ENCODE measurements around the gene AVPR1B. TPM values are rescaled to one million over a fixed set of nuclear protein-coding genes. Genes with fewer than 3 reads are reported as not detected.

AVPR1B gene, protein sequence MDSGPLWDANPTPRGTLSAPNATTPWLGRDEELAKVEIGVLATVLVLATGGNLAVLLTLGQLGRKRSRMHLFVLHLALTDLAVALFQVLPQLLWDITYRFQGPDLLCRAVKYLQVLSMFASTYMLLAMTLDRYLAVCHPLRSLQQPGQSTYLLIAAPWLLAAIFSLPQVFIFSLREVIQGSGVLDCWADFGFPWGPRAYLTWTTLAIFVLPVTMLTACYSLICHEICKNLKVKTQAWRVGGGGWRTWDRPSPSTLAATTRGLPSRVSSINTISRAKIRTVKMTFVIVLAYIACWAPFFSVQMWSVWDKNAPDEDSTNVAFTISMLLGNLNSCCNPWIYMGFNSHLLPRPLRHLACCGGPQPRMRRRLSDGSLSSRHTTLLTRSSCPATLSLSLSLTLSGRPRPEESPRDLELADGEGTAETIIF
- not detected in 2 replicates for total RNA-seq

DNA sequence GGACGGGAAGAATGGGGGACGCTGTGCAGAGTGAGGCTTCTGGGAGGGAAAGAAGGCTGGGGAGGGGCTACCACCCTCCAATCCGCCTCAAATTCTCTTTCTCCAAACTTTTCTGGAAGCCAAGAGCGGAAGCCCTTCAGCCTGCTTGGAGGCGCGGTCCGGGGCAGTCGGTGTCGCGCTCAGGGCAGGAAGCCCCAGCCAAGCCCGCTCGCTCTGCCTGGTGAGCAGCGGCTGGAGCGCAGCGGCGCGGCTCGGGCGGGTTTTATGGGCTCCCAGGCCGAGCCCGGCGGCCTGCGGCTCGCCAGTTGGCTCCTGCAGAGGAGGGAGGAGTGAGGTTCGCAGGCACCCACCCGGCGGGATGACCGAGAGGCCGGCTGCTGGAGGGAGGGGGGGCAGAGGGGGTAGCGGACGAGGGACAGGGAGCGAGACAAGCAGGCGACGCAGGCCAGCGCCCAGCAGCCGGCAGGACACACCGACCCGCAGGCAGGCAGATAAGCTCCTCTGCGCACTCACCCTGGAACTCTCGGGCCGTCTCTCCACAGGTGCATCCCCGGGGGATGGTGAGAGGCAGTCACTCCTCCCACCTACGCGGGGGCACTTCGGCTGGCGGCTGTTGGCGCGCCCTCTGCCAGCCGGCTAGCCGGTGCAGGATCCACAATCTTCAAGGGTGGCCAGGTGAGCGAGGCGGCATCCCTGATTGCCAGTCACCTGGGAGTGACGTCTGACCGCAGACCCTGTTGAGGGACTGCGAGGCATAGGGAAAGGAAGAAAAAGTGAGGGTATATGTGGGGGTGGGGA lies at the start of gene AVPR1B:
TSS of gene AVPR1B (minus strand) at position 238 of the 798 bp plus-strand sequence. CDS start 498 bp downstream, outside the sequence.
- peak; percentile 25 for DNase-seq (ENCODE audit: low read depth)

DNA sequence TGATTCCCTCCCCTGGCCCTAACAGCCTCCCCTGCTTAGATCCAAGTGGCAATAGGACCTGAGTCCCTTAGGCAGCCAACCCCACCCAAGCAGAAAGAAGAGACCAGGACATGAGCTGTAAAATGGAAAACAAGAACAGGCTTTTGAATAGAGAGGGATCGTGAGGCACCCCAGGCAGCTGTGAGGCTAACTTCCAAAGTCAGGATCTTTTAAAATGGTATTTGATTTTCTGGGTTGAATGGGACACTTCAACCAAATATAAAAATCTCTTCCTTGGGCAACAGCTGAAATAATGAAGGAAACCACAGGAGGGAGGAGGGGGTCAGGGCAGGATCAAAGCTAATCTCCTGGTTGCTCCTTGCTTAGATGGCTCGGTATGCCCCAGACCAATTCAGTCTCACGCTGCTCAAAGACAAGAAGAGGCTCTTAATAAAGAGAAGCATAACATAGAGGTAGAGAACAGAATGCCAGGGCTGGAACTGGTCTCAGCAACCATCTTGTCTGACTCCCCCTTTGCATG lies 28.6 kb upstream of the AVPR1B start:
- DNase-seq (ENCODE audit: low read depth): no peak

DNA sequence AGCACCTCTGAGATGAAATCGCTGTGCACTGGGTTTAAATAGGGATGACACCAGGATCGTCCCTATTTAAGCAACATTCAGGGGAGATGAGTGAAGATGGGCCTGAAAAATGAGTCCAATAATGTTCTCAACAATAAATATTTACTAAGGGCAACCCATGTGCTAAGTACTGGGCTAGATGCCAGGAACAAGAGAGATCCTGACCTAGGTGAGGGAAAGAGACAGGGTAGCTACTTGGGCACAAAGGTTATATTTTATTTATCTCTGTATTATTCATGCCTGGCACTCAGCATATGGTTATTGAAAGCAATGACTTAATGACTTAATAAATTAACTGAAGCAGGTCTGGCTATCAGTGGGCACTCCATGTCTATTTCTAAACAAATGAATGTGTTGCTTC lies 27.4 kb upstream of the AVPR1B start:
- DNase-seq (ENCODE audit: low read depth): no peak

DNA sequence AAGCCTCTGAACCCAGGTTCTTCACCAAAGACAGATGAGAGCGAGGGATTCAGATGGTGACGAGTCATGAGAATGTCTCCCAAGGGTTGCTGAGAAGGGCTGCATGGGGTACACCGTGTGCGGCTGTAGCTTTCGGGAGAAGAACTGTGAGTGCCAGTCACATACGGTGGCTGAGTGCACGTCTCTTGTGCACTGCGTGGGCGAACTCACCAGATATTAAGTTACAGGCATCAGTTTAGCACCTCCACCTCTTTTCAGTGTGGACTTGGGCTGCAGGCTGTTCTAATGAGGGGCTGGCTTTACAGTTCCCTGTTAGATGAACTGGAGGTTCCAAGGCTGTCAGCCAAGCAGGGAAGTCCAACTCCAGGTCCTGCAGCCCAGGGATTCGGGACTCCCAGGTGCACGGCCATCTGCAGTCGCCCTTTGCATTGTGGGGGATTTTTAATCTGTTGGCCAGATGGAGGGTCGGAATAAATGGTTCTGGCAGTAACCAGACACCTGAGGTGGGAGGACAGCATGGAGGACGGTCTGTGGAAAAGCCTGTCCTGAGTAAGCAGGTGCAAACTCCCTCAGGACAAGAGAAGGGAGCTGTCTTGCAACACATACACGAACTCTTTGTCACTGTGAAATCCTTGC lies 26.5 kb upstream of the AVPR1B start:
- DNase-seq (ENCODE audit: low read depth): no peak

DNA sequence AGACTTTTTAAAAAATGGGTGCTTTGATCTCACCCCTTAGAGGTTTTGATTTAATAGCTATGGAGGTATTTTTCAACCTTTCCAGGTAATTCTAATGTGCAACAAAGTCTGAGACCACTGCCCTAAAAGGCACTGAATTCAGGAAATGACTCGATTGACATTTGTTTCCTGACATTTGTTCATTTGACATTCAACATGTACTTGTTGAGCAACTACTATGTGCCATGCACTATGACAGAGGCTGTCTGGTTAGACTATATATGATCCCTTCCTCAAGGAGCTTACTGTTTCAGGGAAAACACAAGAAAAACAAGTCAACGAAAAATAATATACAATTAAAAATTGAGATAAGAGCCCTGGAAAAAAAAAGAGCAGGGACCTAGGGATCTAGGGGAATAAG lies 25.6 kb upstream of the AVPR1B start:
- DNase-seq (ENCODE audit: low read depth): no peak

DNA sequence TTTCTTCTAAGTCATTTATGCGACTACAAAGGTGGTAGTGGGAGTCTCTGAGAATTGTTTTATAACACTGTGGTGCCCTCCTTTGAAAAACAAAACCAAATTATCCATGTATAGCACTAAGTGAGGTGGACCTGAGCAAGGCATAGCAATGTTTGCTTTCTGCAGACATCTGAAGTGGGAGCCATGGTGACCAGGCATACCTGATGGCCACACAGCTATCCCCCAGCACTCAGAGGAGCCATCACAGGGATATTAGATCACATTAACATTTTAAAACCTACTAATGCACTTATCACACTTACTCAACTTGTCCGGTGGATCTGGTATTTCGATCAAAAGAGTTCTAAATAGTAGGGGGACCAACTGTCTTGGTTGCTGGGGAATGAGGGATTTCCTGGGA lies 24.8 kb upstream of the AVPR1B start:
- DNase-seq (ENCODE audit: low read depth): no peak

DNA sequence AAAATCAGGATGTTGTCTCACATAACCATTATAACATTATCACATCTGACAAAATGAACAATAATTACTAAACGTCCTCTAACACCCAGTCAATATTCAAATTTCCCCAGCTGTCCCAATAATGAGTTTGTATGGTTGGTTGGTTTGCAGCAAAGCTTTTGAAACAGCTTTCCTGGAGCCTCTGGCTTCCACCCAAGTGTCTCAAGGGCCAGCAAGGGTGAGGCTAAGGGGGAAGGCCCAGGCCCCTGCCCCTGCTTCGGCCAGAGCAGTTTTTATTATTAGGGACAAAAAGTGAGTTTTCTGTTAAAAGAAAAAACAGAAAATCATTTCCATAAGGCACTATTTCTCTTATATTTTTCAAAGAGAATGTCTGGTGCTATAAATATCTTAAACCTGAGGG lies 19.1 kb upstream of the AVPR1B start:
- peak; percentile 34 for DNase-seq (ENCODE audit: low read depth)

DNA sequence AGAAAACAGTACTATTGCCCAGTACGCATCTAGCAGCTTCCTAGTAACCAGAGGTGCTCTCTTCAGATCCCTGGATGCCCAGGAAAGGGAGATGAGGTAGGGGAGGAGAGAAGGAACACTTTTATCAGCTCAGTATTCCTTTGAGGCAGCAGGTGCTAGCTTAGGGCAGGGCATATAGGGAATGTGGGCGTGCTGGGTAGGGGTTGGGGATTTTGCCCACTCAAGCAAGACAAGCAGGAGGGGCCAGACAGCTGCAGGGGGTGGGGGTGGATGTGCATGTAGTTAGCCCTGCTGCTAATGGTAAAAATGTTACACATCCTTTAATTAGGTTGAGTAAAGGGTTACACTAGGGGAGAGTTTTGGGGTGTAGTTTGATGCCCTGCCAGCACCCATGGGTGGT lies 18.1 kb upstream of the AVPR1B start:
- no peak for DNase-seq (ENCODE audit: low read depth)

DNA sequence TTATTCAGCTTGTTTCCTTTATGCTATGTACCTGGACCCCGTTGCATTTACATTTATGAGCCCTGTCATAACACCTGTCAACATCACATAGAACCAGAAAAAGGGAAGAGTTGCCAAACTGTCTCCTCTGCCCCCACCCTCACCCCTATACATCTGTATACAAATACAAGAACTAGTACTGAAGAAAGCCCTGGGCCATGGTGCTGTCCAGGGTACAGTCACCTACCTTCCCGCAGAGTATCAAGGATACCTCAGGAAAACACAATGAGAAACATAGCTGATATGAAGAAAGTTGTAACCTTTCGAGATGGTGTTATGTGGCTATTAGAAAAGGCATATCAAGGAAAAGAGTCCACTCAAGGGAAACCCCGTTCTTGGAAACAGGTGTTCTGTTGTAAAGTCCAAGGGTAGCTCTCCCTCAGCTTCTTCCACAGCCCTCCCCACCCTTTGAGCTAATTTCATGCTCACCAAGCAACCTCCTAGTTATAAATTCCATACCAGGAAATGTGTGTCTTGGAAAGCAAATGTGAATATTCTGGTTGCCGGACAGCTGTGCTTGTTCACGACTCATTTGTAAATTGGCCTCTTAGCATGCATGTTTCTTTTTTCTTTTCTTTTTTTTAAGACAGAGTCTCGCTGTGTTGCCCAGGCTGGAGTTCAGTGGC lies 16.7 kb upstream of the AVPR1B start:
- DNase-seq (ENCODE audit: low read depth): no peak

DNA sequence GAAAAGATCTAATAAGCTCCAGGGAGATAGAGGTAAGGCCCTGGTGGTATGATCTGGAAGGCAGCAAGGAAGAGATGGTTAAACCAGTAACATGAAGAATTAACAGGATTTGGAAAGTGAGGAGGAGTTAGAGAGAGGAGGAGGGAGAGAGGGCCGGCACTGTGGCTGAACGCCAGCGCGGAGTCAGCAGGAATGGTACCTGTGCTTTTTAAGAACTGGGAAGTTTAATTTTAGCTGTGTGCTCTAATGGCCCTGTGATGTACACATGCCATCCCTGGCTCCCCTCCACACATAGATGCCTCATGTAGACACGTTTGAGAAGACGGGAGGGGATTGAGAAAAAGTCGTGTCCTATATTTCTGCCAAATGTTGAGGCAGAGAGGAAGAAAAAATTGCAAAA lies 13.8 kb upstream of the AVPR1B start:
- DNase-seq (ENCODE audit: low read depth): no peak

DNA sequence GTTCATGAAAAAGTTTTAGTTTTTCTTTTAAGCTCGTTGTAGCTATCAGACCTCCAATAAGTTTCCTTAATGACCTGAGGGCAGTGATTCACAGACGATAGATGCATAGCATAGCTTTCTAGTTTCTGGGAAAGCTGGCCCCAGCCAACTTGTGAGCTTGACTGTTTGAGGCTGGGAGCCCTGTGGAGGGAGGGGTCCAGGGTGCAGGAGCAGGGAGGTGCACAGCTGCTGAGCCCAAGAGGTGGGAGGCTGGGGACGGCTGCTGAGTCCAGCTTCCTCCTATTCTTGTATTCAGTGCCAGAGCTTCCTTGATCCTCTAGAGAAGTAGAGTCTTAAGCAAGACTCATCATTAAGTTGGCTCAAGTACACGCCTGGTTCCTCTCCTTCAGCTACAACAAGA lies 11.0 kb upstream of the AVPR1B start:
- peak; percentile 25 for DNase-seq (ENCODE audit: low read depth)

DNA sequence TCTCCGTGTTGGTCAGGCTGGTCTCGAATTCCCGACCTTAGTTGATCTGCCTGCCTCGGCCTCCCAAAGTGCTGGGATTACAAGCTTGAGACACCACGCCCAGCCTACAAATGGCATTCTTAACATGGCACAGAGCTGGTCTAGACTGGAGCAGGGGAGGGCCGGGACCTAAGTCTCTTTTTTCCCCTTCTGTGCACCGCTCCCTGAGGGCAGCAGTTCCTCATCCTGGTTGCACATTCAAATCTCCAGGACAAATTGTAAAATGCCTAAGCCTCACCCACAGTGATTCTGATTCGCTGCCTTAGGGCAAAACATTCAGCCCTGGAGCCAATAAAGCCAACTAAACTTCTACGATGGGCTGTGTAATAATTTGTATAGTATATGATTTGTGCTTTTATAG lies 10.1 kb upstream of the AVPR1B start:
- no peak for DNase-seq (ENCODE audit: low read depth)

DNA sequence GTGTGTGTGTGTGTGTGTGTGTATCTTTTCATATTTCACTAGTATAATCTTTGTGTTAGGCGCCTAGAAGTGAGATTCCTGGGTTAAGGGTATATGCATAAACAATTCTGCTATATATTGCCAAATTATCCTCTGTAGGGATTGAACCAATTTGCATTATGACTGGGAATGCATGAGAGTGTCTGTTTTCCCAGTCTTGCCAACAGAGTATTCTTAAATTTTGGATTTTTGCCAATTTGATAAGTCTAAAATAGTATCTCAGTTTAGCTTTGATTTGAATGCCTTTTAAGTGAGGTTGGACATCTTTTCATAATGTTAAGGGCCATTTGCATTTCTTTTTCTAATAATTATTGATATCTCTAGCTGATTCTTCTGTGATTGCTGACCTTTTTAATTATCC lies 8.2 kb upstream of the AVPR1B start:
- DNase-seq (ENCODE audit: low read depth): no peak

DNA sequence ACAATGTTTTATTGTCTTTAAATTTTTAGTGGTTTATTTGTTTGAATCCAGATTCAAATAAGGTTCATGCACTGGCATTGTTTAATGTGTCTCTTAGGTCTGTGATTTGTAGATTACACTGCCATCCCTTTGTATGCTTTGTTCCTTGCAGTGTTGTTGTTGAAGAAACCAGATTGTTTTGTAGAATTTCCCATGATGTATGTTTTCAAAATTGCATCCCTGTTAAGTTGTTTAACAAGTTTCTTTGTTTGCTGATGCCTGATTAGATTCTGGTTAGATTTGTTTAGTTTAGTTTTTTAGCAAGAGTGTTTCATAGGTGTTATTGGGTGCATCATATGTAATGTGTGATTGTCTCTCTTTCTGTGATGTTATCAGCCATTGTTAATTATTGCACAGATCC lies 5.5 kb upstream of the AVPR1B start:
- DNase-seq (ENCODE audit: low read depth): no peak

DNA sequence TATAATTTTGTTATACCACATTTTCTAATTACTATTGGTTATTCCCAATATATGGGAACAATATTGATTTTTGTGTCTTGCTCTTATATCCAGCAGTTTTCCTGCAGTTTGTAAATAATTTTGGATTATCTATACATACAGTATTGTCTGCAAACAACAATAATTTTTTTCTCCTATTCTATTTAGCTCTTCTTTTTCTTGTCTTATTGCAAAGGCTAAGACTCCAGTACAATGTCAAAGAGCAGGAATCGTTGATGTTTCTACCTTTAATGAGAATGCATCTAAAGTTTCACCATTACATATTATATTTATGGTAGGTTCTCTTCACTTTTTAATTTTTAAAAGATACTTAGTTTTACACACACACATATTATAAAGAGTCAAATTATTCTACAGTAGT lies 4.1 kb upstream of the AVPR1B start:
- no peak for DNase-seq (ENCODE audit: low read depth)

DNA sequence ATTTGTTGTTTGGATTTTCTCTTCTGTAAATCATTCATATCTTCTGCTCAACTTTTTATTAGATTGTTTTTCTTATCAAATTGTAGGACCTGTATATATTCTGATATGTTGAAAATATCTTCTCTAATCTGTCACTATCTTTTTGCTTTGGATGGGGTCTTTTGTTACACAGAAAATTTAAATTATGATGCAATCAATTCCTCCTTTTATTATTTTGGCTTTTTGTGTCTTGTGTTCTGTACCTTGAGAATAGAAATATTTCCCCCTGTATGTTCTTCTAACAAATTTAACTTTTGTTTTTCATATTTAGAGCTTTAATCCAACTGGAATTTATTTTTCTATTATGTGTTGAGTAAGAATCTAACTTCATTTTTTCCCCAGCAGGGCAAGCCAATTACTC lies 3.2 kb upstream of the AVPR1B start:
- no peak for DNase-seq (ENCODE audit: low read depth)

DNA sequence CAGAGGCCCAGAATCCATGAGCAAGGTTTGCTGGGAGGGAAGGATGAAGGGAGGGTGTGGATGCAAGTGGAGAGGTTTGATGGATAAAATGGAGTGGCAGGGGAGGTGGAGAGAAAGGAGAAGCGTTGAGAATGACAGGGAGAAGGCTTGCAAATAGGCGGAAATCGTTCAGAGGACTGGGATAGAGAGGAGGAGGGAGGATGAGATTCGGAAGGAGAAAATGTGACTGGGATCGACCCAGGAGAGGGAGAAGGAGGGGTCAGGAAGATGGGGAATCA lies 376 bp downstream of the AVPR1B start:
- no peak for DNase-seq (ENCODE audit: low read depth)

DNA sequence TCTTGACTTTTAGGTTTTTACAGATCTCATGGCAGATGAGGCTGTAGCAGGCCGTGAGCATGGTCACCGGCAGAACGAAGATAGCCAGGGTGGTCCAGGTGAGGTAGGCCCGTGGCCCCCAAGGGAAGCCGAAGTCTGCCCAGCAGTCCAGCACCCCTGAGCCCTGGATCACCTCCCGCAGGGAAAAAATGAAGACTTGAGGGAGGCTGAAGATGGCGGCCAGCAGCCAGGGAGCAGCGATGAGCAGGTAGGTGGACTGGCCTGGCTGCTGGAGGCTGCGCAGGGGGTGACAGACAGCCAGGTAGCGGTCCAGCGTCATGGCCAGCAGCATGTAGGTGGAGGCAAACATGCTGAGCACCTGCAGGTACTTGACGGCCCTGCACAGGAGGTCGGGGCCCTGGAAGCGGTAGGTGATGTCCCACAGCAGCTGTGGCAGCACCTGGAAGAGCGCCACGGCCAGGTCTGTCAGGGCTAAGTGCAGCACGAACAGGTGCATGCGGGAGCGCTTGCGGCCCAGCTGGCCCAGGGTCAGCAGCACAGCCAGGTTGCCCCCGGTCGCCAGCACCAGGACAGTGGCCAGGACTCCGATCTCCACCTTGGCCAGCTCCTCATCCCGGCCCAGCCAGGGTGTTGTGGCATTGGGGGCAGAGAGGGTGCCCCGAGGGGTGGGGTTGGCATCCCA lies 856 bp downstream of the AVPR1B start:
- DNase-seq (ENCODE audit: low read depth): no peak

DNA sequence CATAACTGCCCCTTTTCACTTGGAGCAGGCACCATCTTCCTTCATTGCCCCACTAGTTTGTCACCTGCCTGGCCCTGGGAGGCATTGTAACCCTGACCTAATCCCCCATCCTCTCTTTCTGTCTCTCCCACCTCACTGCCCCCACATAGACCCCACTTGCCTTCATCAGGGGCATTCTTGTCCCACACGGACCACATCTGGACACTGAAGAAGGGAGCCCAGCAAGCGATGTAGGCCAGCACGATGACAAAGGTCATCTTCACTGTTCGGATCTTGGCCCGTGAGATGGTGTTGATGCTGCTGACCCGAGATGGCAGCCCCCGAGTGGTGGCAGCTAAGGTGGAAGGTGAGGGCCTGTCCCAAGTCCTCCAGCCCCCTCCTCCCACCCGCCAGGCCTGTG lies 1.4 kb downstream of the AVPR1B start:
- DNase-seq (ENCODE audit: low read depth): no peak

DNA sequence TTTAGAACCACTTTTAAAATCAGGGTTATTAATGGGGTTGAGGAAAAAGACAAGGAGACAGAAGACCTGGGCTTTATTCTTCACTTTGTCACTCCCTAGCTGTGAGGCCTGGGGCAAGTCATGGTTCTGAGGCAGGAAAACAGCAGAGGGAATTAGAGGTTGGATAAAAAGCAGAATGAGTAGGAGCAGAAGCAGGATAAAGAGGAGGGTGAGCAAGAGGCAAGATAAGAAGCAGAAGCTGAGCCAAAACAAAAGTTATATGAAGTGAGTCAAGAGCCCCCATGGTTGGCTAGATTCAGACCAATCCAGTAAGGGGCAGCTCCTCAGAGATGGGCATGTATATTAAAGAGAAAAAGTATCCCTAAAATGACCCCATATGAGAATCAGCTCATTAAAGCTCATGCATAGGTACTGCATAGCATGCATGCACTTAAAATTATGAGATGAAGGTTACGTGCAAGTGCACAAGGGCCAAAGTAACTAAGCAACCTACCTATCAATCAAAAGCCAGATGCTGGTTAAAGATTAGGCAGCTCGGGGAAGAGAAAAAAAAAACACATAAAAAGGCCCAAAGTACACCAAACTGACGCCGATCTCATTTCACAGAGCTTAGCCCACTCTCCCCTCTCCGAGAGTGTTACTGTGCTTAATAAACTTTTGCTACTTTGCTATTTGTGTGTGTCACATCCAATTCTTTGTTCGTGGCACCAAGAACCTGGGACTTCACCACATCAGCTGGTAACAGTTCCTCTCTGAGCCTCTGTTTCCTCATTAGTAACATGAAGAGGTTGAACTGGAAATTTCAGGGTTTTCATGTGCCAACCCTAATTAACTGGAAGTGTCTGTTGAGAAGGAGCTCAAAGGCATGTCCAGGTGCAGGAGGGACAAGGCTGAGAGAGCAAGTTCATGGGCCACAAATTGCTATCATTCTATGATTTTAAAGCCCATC lies 2.2 kb downstream of the AVPR1B start:
- no peak for DNase-seq (ENCODE audit: low read depth)
